ENCODE data around the gene APBB2.
"Not testable (repeated sequence)": the region's sequence is repeated elsewhere in the genome, so short reads cannot be mapped to it uniquely, and the experiment has no call there.

Gene APBB2

DNA sequence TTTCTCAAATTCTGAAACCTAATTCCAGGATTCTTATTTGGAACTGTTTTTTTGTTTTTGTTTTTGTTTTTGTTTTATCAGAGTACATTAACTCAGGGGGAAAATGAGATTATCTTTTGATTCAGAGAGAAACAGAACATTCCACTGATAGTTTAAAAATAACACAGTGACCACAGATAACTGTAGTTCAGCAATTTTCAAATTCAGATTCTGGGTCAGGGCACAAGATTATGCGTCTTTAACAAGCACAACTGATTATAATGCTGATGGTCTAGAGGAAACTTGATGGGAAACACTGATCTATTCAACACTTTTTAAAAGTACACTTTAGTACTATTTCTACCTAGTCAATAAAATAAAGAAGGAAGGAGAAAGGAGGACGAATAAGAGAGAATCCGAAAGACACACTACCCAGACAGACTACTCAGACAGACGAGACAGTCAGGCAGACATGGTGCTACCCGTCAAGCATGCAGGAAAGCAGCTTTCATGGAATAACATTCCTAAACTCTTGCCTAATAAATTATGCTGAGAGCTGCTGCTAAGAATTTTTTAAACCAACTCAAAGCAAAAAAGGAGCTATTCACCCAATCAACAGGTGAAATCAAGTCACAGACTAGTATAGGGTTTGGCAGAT is 59.0 kb downstream of the APBB2 start:
- DNase-seq = no peak

GRCh38 chr4:41154814-41155177 is 59.5 kb downstream of the APBB2 start:
- DNase-seq = no peak

DNA sequence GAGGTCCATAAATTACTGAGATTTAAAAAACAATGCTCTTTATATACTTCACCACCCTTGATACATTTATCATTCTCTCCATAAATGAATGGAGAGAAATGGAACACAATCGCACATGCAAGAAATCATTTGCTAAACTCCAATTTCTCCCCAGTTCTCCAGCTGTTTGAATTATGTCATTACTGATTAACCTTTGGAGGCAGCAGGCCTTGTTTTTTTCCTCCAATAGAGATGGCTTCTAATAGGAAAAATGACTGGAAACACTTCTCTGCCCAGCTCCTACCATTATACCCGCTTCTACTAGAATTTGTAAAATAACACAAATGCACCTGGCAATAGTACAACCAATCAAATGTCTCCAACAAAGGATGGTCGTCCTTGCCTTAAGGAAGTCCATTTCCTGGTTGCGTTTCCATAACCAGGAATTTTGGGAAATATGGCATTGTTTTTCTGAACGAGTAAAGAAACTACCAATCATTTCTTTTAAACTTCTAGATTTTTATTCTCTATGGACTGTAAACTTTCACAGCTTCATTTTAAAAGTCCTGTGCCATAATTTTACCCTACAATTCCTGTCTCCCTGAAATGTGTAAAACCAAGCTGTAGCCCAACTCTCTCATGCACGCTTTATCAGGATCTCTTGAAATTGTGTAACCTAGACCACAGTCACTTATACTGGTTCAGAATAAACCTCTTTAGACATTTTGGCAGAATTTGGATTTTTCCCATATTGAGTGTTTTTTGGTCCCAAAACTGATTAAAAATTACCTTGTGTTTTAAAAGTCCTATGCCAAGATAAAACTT is 60.1 kb downstream of the APBB2 start:
- DNase-seq = no peak

DNA sequence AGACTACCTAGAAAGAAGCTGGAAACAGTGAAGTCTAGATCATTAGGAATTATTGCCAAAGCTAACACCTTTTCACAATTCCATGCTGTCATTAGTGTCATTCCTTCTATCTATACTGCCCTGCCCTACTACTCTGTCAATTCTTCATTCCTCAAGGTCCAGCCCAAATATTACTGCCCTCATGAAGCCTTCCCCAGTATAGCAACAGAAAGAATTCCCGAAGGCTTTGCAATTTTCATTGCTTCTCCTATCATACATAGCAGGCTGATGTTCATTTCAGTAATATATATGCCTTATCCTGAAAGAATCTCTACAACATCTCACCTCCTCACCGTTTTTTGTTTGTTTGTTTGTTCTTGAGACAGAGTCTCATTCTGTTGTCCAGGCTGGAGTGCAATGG is 63.9 kb downstream of the APBB2 start:
- DNase-seq = no peak

GRCh38 chr4:41149568-41149967 is 64.8 kb downstream of the APBB2 start:
- DNase-seq = not testable (repeated sequence)

- DNase-seq = no peak
Measured at GRCh38 chr4:41148931-41149330, 65.4 kb downstream of the APBB2 start.

DNA sequence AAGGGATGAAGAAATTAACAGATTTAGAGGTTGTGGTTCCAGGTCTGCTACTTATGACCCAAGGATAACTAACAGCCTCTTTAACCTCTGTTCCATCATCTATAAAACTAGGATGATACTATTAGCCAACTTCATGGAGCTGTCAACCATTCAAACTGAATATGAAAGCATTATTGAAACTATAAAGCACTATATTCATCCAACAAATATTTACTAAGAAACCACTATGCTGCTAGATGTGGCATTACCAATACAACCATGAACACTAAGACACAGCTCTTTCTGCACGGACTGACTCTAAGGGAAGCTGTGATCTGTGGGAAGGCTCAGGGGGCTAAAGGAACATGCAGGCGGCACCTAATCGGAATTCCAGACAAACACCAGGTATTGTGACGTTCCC is 66.0 kb downstream of the APBB2 start:
- no peak for DNase-seq

DNA sequence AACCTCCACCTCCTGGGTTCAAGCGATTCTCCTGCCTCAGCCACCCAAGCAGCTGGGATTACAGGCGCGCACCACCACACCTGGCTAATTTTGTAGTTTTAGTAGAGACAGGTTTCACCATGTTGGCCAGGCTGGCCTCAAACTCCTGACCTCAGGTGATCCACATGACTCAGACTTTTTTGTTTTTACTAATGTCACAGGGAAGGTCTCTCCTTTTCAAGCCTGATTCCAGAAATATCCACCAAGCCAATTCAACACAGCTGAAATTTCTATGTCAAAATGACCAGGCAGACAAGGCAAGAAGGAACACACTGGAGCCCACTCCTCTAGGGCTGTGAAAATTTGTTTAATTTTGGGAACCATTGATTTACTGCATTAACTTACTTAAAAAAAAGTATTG is 66.8 kb downstream of the APBB2 start:
- not testable (repeated sequence) for DNase-seq

DNA sequence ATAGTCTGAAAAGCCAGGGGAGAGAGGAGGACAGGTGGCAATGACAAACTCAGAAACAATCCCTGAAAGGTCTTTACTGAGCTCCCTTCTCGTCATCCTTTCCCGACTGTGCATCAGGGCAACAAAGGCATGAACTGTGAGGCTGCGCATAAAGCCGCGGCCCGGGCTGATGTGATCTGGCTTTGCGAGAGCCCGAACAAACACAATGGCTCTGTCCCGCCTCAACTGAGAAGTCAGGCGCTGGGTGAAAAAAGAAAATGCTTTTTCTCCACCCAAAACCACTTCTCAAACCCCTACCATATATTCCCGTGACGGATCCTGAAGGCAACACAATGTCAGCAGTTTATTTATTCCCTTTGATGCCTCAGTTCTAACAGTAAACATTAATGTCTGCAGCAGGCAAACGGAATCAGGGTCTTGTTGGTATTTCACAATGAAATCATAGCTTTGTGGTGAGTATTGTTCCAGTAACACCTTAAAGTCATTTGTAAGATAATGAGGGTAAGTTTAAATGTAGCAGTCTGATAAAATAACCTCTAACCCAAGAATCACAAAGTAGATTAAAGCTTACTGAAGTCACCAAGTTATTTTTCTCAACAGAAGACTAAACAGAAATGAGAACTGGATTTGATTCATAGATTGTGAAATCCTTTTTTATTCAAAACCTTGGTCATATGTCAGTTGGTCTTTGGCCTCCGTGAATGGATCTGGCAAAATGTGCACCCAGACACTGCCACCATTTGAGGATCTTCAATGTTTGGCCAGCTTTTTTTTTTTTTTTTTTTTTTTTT is 67.4 kb downstream of the APBB2 start:
- no peak for DNase-seq

- DNase-seq = no peak
Measured at GRCh38 chr4:41146196-41146595, 68.1 kb downstream of the APBB2 start.

DNA sequence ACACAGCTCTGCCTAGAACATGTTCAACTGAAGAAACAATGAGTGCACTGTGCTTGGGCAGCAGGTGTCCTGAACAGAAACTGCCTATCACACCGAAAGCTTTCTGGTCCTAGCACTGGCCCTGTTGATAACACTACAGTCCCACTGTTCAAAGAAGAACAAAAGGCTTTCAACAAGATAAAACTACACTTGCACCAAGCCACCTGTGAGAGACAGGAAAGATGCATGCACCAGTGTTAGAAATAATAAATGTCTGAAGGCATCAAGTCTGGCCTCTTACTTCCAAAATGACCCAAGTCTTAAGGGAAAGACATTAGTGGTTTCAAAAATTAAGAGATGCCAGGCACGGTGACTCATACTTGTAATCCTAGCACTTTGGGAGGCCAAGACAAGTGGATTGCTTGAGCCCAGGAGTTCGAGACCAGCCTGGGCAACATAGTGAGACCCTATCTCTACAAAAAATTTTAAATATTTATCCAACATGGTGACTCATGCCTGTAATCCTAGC is 68.7 kb downstream of the APBB2 start:
- DNase-seq = no peak

DNA sequence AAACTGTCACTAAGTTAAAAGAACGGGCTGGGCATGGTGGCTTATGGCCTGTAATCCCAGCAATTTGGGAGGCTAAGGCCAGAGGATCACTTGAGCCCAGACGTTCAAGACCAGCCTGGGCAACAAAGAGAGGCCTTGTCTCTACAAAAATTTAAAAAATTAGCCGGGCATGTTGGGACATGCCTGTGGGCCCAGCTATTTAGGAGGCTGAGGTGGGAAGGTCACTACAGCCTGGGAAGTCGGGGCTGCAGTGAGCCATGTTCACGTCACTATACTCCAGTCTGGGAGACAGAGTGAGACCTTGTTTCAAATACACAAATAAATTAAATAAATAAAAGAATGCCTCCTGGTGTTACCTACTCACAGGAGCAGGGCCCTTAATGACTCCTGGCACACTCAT is 69.5 kb downstream of the APBB2 start:
- DNase-seq = no peak

- DNase-seq = no peak
Measured at GRCh38 chr4:41144040-41144379, 70.3 kb downstream of the APBB2 start.

- DNase-seq = no peak
Measured at GRCh38 chr4:41143311-41144039, 70.9 kb downstream of the APBB2 start.

DNA sequence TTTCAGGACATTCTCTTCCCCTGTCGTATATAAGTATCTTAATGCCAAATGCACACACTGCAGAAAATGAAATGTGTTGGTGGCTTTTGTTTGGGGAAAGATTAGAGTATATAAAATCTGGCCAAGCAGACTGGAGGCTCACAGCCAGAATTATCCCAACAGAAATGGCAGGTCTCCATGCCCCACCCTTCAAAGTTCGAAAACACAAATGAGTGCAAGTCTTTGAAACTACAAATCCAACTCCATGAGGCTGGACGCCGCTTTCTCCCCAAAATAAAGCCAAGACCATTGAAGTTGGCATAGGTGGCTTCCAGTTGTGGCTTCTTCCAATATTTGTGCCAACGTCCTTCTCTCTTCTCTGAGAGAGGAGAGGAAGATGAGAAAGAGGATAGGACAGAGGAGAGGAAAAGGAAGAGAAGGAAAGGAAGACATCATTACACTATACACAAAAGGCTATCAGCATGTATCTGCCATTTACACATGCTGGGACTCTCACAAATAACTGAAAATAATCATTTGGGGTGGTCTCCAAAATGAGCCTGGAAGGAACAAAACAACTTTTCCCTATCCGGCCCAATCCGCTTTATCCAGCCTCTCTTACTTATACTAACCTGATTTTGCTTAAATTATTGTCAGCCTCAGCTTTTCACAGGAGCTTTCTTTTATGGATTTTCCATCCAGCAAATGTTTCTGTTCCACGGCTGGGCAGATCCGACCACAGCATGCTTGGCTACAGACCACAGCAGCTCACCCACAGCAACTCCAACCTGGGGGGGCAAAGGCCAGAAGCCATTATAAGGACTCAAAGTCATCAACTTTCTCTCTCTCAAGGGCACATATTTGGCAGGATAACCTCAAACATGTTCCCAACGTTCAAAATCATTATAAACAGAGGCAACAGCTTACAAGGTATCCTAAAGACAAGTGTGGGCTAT is 71.7 kb downstream of the APBB2 start:
- no peak for DNase-seq

DNA sequence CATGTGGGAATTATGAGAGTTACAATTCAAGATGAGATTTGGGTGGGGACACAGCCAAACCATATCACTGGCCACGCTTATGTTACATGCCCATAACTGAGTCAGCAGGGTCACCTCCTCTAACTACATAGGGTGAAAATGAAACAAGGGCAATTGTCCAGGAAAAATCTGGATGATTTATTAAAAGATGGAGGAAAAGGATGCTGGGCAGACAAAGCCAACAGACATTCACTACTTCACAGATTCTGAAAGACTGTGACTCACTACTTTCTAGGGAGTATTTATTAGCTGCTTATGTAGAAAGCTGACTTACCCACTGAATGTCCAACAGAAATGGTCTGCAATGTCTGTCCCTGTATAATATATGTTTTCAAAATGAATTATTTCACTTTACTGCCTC is 72.4 kb downstream of the APBB2 start:
- DNase-seq = no peak

- DNase-seq = no peak
Measured at GRCh38 chr4:41140410-41140809, 73.9 kb downstream of the APBB2 start.

- DNase-seq = no peak
Measured at GRCh38 chr4:41137879-41138278, 76.5 kb downstream of the APBB2 start.

GRCh38 chr4:41136456-41136855 is 77.9 kb downstream of the APBB2 start:
- DNase-seq = no peak

DNA sequence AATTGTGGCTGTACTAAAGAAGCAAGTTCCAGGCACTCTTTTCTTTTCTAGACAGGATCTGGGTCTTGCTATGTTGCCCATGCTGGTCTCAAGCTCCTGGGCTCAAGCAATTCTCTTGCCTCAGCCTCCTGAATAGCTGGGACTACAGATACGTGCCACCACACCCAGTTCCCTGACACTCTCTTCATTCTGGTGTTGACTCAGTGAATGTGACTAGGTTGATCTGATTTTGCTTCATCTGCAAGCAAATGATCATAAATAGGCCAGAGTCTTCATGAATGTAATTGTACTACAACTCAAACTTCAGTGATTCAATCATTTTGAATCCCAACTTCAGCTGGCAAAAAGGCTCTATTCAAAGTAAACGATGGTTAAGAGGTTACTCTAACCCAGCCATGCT is 78.5 kb downstream of the APBB2 start:
- DNase-seq = no peak

- no peak for DNase-seq
Measured at GRCh38 chr4:41134581-41134980, 79.8 kb downstream of the APBB2 start.

DNA sequence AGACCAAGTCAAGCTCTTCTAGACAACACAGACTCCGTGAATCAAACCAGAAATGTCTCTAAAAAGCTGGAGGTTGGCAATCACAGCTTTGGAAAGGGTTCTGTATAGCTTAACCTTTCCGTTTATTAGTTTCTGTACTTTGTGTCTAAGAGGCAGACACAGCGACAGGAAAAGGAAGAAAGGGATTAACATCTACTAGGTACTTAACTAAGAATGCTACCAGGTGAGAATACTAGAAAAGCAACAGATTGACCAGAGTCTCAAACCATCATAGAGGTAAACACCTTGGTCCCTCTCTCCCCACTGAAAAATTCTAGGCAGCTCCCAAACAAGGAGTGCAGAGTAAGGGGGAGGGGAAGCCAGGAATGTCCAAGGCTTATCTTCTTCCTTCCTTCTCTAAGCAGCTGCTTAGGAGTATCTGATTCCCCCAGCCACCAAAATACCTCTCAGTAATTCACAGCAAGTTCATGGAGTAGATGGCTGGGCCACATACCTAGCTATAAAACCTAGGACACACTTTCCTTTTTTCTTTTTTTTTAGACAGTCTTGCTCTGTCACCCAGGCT is 80.8 kb downstream of the APBB2 start:
- DNase-seq = no peak

Measured in CD4-positive, alpha-beta T cell treated with Interleukin-6 for 4 hours (primary cell).